ENCODE results near the gene HSD17B14. TPM values are rescaled to one million over a fixed set of nuclear protein-coding genes. Genes with fewer than 3 reads are reported as not detected.

The HSD17B14 gene
- total RNA-seq, 1 experiment from 2014 or later = 11.2 TPM

DNA sequence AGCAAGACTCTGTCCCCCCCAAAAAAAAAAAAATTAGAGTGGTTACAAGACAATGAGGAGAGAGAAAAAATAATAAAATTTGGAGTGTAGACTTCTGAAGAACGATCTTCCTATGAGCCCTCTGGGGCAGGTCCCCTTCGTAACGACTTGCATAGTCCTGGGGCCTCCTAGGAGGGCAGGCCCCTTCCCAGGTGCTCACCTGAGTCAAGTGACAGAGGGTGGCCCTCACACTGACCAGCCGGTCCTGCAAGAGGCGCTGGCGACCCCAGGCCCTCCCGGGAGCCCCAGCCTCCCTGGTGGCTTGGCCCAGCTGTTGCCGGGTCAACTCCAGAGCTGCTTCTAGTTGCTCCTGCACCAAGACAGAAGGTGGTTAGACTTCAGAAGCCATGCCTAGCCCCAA lies 17.2 kb upstream of the HSD17B14 start:
- Histone ChIP-seq H3K56ac (ENCODE audit: insufficient read length, low read depth, low read length) (no peak overlapping the region), H2BK5ac (ENCODE audit: insufficient read length, low read length) (no peak overlapping the region), H3K4me1 (ENCODE audit: insufficient read depth, low read length) (no peaks in the 10 kb centered on the region), H2AK5ac (ENCODE audit: insufficient read length, low read length) (no peak overlapping the region), H3K4ac (ENCODE audit: low read depth, low read length) (no peak overlapping the region), H3K9ac (ENCODE audit: extremely low read depth, insufficient read length, low read length) (no peak overlapping the region), H2BK120ac (ENCODE audit: low read depth, low read length, poor library complexity, severe bottlenecking) (no peak overlapping the region), H3K9me3 (ENCODE audit: control insufficient read depth, low read depth, low read length) (no peaks in the 10 kb centered on the region), H2AFZ (ENCODE audit: low read length) (no peak overlapping the region), H4K8ac (replicated peaks; ENCODE audit: insufficient read length, low read depth, low read length) (no peak overlapping the region), H3K79me2 (ENCODE audit: insufficient read depth, low read length) (no peaks in the 10 kb centered on the region), H3K4me2 (ENCODE audit: insufficient read depth, insufficient read length, low read length) (no peak overlapping the region), H4K20me1 (ENCODE audit: control insufficient read depth, insufficient read depth, insufficient read length) (no peaks in the 10 kb centered on the region), H3K27ac (ENCODE audit: insufficient read length, low read depth, low read length) (no peak overlapping the region), H3K23ac (ENCODE audit: insufficient read length, low read depth, low read length) (no peak overlapping the region), H3K27me3 (ENCODE audit: insufficient read depth, low read length) (no peaks in the 10 kb centered on the region), H3K23me2 (ENCODE audit: insufficient read length, low read depth, low read length, poor library complexity, severe bottlenecking) (no peaks in the 10 kb centered on the region), H3K79me1 (ENCODE audit: insufficient read depth, low read depth, low read length, poor library complexity, severe bottlenecking) (no peaks in the 10 kb centered on the region), H4K5ac (ENCODE audit: insufficient read length, low read depth, low read length) (no peak overlapping the region), H4K91ac (ENCODE audit: insufficient read length, low read depth, low read length) (no peak overlapping the region), H3T11ph (ENCODE audit: low read length) (no peak overlapping the region), H3K14ac (ENCODE audit: insufficient read depth, low read length) (no peak overlapping the region), H2BK12ac (ENCODE audit: insufficient read length, low read depth, low read length) (no peak overlapping the region), H3K18ac (ENCODE audit: insufficient read length, low read depth, low read length) (no peak overlapping the region), H2BK20ac (ENCODE audit: low read depth, low read length, poor library complexity, severe bottlenecking) (no peak overlapping the region), H2BK15ac (ENCODE audit: low read depth, low read length) (no peak overlapping the region)
- Mint-ChIP-seq H3K9me3 (no peaks in the 10 kb centered on the region), H3K36me3 (ENCODE audit: insufficient read depth in 1 of 3, low read depth in 3 of 3) (peaks cover 0 to 22% (median 0%) of the 10 kb centered on the region in 3 experiments; a peak in 4 of 7 replicates), H3K4me1 (no peaks in the 10 kb centered on the region), H3K27ac (no peak overlapping the region), H3K4me3 (no peak overlapping the region), H3K27me3 (ENCODE audit: low read depth) (no peaks in the 10 kb centered on the region)
- TF ChIP-seq, protein P1, sequence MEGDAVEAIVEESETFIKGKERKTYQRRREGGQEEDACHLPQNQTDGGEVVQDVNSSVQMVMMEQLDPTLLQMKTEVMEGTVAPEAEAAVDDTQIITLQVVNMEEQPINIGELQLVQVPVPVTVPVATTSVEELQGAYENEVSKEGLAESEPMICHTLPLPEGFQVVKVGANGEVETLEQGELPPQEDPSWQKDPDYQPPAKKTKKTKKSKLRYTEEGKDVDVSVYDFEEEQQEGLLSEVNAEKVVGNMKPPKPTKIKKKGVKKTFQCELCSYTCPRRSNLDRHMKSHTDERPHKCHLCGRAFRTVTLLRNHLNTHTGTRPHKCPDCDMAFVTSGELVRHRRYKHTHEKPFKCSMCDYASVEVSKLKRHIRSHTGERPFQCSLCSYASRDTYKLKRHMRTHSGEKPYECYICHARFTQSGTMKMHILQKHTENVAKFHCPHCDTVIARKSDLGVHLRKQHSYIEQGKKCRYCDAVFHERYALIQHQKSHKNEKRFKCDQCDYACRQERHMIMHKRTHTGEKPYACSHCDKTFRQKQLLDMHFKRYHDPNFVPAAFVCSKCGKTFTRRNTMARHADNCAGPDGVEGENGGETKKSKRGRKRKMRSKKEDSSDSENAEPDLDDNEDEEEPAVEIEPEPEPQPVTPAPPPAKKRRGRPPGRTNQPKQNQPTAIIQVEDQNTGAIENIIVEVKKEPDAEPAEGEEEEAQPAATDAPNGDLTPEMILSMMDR (conservative IDR thresholded peaks at IDR 0.05) = no peak
- no peak for DNase-seq
- WGBS (ENCODE audit: extremely low coverage, insufficient read length, low lambda C conversion rate) = no CpG with 5 or more reads among the region's 8 CpGs

Data from H9 (cell line).